K562 (cell line): Measurements from ENCODE around the gene LRRC8C. TPM values are rescaled to one million over a fixed set of nuclear protein-coding genes. Genes with fewer than 3 reads are reported as not detected.

Experiments used
- ESRRB ChIP-seq: fragments of 250-450 bp; sonication (Bioruptor Pico); IDR thresholded peaks from 2 replicates; pipeline ENCODE4 v1.5.0; 2020; ENCODE audit warnings: mild to moderate bottlenecking, moderate library complexity, borderline replicate concordance
- NCOA2 ChIP-seq, 2 experiments: fragments of 450-650 bp; IDR thresholded peaks; 2 replicates each; pipeline ENCODE4 v1.6.1; 2018; ENCODE audit warnings: mild to moderate bottlenecking in 2 of 2, moderate library complexity in 1 of 2; ENCODE audit not compliant: partially characterized antibody in 2 of 2
- PRMT5 ChIP-seq: sonication (generic); formaldehyde crosslinking; IDR thresholded peaks from 2 replicates; pipeline ENCODE4 v1.5.0; 2020; ENCODE audit warnings: missing genetic modification reagents
- ZNF143 ChIP-seq: sonication (generic); formaldehyde crosslinking; IDR thresholded peaks from 2 replicates; pipeline ENCODE4 v1.9.0; 2022; ENCODE audit warnings: mild to moderate bottlenecking, missing genetic modification reagents
- ZNF407 ChIP-seq: fragments of 450-650 bp; IDR thresholded peaks from 2 replicates; pipeline ENCODE4 v1.6.1; 2016; ENCODE audit warnings: low read depth
- ZNF586 ChIP-seq: fragments of 450-650 bp; formaldehyde crosslinking; conservative IDR thresholded peaks from 2 replicates; pipeline ENCODE4 v1.4.0; 2020; ENCODE audit warnings: mild to moderate bottlenecking, moderate library complexity
- ZNF668 ChIP-seq: fragments of 250-450 bp; sonication (Bioruptor Pico); IDR thresholded peaks from 2 replicates; pipeline ENCODE4 v1.8.0; 2022; ENCODE audit warnings: mild to moderate bottlenecking, inconsistent platforms
- polyA plus RNA-seq, 8 experiments: library from polyadenylated mRNA; depleted of rRNA in 4 of 8; stranded (reverse) in 5 of 8; unstranded in 3 of 8; fragments of >200 nt; fragmentation: Nextera tagmentation in 2 of 8; fragmentation: Illumina TruSeq in 1 of 8; extraction: Ambion mirVana in 2 of 8; extraction: Trizol in 1 of 8; gene quantifications; 2 replicates each; pipeline versions ENCODE4 v1.2.1 to v1.2.3, GENCODE V29; 2011 to 2014; ENCODE audit warnings: inconsistent platforms in 1 of 8, missing spikeins in 1 of 8
- total RNA-seq, 7 experiments: library from RNA; depleted of rRNA in 6 of 7; stranded (reverse); fragments of >200 nt in 6 of 7; fragmentation: Illumina TruSeq in 2 of 7; extraction: Trizol in 2 of 7; gene quantifications; 2 replicates each; pipeline versions ENCODE4 v1.2.1 to v1.2.3, GENCODE V29; 2011 to 2021; ENCODE audit warnings: low replicate concordance in 1 of 7
- TF ChIP-seq, protein P1 (sequence below), 2 experiments: fragments of 200-800 bp in 1 of 2; sonication (Bioruptor generic) in 1 of 2; sonication (generic) in 1 of 2; formaldehyde crosslinking in 1 of 2; IDR thresholded peaks in 1 of 2; conservative IDR thresholded peaks in 1 of 2; 2 replicates each; pipeline versions ENCODE4 v1.5.0 to v1.6.1; 2016 to 2020; ENCODE audit warnings: missing compliant biosample characterization in 1 of 2, missing genetic modification characterization in 1 of 2, missing genetic modification reagents in 1 of 2
- TF ChIP-seq, protein P2 (sequence below), 2 experiments: fragments of 450-650 bp in 1 of 2; sonication (generic) in 1 of 2; formaldehyde crosslinking in 1 of 2; IDR thresholded peaks in 1 of 2; conservative IDR thresholded peaks in 1 of 2; 2 replicates each; pipeline versions ENCODE4 v1.6.1 to v1.8.1; 2016 to 2023; ENCODE audit warnings: mild to moderate bottlenecking in 2 of 2, moderate library complexity in 2 of 2, inconsistent platforms in 1 of 2, missing genetic modification reagents in 1 of 2

Gene LRRC8C
- total and polyA plus RNA-seq, 9 of the 15 experiments (the other 6 are each of a cell fraction or from before 2014, with no cell fraction given) = 1.00 to 12.5 (median 4.5) TPM

DNA sequence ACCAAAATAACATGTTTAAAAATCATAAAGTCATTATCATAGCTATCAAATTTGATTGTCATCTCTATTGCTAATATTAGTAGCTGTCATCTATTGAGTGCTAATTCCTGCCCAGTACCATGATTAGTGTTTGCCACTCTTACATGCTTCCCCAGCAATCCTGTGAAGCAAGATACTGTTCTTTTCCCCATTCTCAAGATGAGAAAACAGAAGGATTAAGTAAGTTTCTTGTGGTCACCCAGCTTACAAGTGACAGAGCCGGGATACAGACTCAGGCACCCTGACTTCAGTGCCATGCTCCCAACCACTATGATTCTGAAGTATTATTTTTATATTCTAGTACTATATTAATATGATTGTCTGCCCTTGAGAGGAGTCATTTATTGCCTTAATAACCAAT, 36.5 kb downstream of the LRRC8C start (continued):
- no peak for TF ChIP-seq ZNF407
- TF ChIP-seq, protein P1, sequence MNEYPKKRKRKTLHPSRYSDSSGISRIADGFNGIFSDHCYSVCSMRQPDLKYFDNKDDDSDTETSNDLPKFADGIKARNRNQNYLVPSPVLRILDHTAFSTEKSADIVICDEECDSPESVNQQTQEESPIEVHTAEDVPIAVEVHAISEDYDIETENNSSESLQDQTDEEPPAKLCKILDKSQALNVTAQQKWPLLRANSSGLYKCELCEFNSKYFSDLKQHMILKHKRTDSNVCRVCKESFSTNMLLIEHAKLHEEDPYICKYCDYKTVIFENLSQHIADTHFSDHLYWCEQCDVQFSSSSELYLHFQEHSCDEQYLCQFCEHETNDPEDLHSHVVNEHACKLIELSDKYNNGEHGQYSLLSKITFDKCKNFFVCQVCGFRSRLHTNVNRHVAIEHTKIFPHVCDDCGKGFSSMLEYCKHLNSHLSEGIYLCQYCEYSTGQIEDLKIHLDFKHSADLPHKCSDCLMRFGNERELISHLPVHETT (CRISPR knock-in tag; conservative IDR thresholded peaks at IDR 0.05 in 1 of 2, IDR thresholded peaks at IDR 0.05 in 1 of 2) = no peak
- TF ChIP-seq ZNF143 (CRISPR knock-in tag) = no peak
- no peak for TF ChIP-seq ESRRB (CRISPR knock-in tag)
- TF ChIP-seq ZNF668 = no peak
- TF ChIP-seq, protein P2, sequence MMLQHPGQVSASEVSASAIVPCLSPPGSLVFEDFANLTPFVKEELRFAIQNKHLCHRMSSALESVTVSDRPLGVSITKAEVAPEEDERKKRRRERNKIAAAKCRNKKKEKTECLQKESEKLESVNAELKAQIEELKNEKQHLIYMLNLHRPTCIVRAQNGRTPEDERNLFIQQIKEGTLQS (IDR thresholded peaks at IDR 0.05) = no peak
- TF ChIP-seq, protein P2 (CRISPR knock-in tag; conservative IDR thresholded peaks at IDR 0.05) = no peak
- TF ChIP-seq PRMT5 = no peak
- no peak for TF ChIP-seq NCOA2 (IDR thresholded peaks at IDR 0.05; ENCODE audit: partially characterized antibody in 2 of 2)
- TF ChIP-seq ZNF586 = no peak
